Hepatocyte (in vitro differentiated cells): ENCODE results near the gene MRPL39.

ENCODE experiments used
- EZH2 ChIP-seq: fragments of 200-600 bp; sonication (generic); IDR thresholded peaks from 2 replicates; pipeline ENCODE4 v1.6.1; 2016; ENCODE audit warnings: antibody characterized with exemption, mild to moderate bottlenecking, borderline replicate concordance
- TF ChIP-seq, protein P1 (sequence below): fragments of 200-600 bp; sonication (generic); IDR thresholded peaks from 2 replicates; pipeline ENCODE4 v1.5.1; 2016; ENCODE audit warnings: antibody characterized with exemption, mild to moderate bottlenecking; ENCODE audit not compliant: poor library complexity

GRCh38 chr21:25636727-25637126, 29.4 kb upstream of the MRPL39 start:
- no peak for TF ChIP-seq EZH2
- TF ChIP-seq, protein P1, sequence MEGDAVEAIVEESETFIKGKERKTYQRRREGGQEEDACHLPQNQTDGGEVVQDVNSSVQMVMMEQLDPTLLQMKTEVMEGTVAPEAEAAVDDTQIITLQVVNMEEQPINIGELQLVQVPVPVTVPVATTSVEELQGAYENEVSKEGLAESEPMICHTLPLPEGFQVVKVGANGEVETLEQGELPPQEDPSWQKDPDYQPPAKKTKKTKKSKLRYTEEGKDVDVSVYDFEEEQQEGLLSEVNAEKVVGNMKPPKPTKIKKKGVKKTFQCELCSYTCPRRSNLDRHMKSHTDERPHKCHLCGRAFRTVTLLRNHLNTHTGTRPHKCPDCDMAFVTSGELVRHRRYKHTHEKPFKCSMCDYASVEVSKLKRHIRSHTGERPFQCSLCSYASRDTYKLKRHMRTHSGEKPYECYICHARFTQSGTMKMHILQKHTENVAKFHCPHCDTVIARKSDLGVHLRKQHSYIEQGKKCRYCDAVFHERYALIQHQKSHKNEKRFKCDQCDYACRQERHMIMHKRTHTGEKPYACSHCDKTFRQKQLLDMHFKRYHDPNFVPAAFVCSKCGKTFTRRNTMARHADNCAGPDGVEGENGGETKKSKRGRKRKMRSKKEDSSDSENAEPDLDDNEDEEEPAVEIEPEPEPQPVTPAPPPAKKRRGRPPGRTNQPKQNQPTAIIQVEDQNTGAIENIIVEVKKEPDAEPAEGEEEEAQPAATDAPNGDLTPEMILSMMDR = no peak
